SKM-1 (cell line): ENCODE results near the gene SLC25A4.

ENCODE experiments used
- DNase-seq: peaks from one replicate; lab custom pipeline; 2025; ENCODE audit not compliant: unreplicated experiment; lab: John Stamatoyannopoulos, UW

SLC25A4 gene

GRCh38 chr4:185119927-185120630 is 23.0 kb upstream of the SLC25A4 start:
- DNase-seq = no peak

GRCh38 chr4:185120631-185120946 is 22.5 kb upstream of the SLC25A4 start:
- no peak for DNase-seq

- no peak for DNase-seq
Measured at GRCh38 chr4:185122681-185123345, 20.3 kb upstream of the SLC25A4 start.

- DNase-seq = no peak
Measured at GRCh38 chr4:185124006-185124405, 19.1 kb upstream of the SLC25A4 start.

GRCh38 chr4:185127021-185127925 is 15.8 kb upstream of the SLC25A4 start:
- no peak for DNase-seq

GRCh38 chr4:185128272-185129119 is 14.6 kb upstream of the SLC25A4 start:
- no peak for DNase-seq

GRCh38 chr4:185134307-185134869 is 8.7 kb upstream of the SLC25A4 start:
- peak; percentile 33 for DNase-seq

- DNase-seq = no peak
Measured at GRCh38 chr4:185137233-185137925, 5.7 kb upstream of the SLC25A4 start.

- DNase-seq = no peak
Measured at GRCh38 chr4:185138161-185138560, 4.9 kb upstream of the SLC25A4 start.

GRCh38 chr4:185139736-185140135 is 3.3 kb upstream of the SLC25A4 start:
- no peak for DNase-seq

GRCh38 chr4:185141777-185142176 is 1.3 kb upstream of the SLC25A4 start:
- no peak for DNase-seq

GRCh38 chr4:185142564-185142911 is 528 bp upstream of the SLC25A4 start:
- DNase-seq = no peak

GRCh38 chr4:185143601-185143969 is 519 bp downstream of the SLC25A4 start:
- no peak for DNase-seq

GRCh38 chr4:185144601-185145240 is 1.7 kb downstream of the SLC25A4 start:
- no peak for DNase-seq

GRCh38 chr4:185145572-185145971 is 2.5 kb downstream of the SLC25A4 start:
- DNase-seq = no peak

GRCh38 chr4:185149392-185149791 is 6.3 kb downstream of the SLC25A4 start:
- no peak for DNase-seq

- no peak for DNase-seq
Measured at GRCh38 chr4:185151296-185151695, 8.2 kb downstream of the SLC25A4 start.

- no peak for DNase-seq
Measured at GRCh38 chr4:185165605-185166063, 22.6 kb downstream of the SLC25A4 start.

GRCh38 chr4:185167234-185167633 is 24.2 kb downstream of the SLC25A4 start:
- no peak for DNase-seq
